ENCODE results near the gene CUL1.

CUL1 gene

DNA sequence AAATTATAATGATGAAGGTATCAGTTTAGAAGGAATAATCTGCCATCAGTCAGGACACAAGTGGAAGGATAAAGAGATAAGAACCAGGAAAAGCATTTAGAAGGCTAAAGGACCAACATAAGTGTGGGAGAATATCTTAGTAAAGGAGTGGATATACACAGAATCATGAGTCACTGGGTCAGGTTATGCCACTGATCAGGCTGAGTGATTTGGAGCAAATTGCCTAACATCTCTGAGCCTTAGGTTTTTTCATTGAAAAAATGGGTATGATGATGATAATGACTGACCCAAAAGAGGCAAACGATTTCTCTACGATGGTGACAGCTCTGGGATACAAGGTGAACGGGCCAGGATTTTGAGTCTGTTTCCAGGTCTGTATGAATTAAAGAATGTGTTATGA is 2.8 kb upstream of the CUL1 start:
- DNase-seq (ENCODE audit: low read depth): peak; percentile 47
- no peak overlapping the region for H3K4me3 ChIP-seq (ENCODE audit: low read length)
- no peak for TF ChIP-seq CTCF (IDR thresholded peaks at IDR 0.05; ENCODE audit: insufficient read depth, low read depth, low read length, missing control alignments)

- H3K4me3 ChIP-seq (ENCODE audit: low read length): no peak overlapping the region
- DNase-seq (ENCODE audit: low read depth): no peak
- TF ChIP-seq CTCF (IDR thresholded peaks at IDR 0.05; ENCODE audit: insufficient read depth, low read depth, low read length, missing control alignments): no peak
Measured at GRCh38 chr7:148696787-148697186, 1.9 kb upstream of the CUL1 start.

GRCh38 chr7:148697256-148698006 is 1.3 kb upstream of the CUL1 start:
- no peak for TF ChIP-seq CTCF (IDR thresholded peaks at IDR 0.05; ENCODE audit: insufficient read depth, low read depth, low read length, missing control alignments)
- peak; percentile 26 for DNase-seq (ENCODE audit: low read depth)
- peak overlapping the region; percentile 79 for H3K4me3 ChIP-seq (ENCODE audit: low read length)

DNA sequence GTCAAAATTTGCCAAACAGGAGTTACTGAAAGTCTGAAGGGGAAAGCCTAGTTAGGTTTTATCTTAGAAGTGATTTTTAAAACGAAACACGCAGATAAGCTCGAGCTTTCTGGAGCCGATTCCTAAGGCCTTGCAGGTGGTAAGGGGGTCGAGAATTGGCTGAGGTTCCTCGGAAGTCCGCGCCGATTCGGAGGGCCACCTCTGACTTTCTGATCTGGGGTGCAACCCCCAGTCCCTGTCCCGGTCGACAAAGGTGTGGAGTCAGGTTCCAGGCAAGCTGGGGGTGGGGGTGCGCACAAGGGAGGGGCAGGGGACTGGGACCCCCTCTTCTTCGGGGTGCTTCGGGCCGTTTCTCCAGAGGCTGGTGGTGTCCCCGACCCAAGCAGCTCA is 701 bp upstream of the CUL1 start:
- peak overlapping the region; percentile 79 for H3K4me3 ChIP-seq (ENCODE audit: low read length)
- no peak for TF ChIP-seq CTCF (IDR thresholded peaks at IDR 0.05; ENCODE audit: insufficient read depth, low read depth, low read length, missing control alignments)
- no peak for DNase-seq (ENCODE audit: low read depth)

DNA sequence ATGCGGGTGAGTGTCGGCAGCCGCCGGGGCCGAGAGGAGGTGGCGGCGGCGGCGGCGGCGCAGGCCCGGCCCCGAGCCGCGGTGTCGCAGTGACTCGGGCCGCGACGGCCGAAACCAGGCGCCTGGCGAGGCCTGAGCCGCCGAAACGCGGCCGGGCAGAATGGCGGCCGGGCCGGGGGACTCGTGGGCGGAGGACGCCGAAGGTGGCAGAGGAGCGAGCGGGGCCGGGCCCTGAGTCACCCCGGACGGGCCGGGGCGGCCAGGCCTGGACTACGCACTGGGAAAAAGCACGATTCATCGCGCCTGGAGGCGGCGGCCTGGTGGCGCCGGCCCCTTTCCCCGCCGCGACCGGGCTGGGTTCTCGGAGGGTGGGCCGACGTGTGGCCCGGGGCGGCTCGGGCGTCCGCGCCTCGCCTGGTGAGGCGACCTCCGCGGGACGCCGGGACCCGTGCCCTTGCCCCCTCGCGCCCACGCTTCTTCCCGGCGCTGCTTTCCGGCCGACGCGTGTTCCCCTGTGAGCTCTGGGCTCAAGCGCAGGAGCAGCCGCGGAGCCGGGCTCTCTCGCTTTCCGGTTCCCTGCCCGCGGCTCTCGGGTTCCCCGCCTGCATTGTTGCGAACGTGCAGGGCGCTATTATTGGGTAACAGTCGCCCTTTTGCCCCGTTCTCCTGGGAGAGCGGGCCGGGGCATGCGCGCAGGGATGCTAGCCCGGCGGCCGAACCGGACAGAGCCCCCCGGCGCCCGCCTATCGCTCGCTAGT is 500 bp downstream of the CUL1 start:
- peak overlapping the region; percentile 79 for H3K4me3 ChIP-seq (ENCODE audit: low read length)
- no peak for TF ChIP-seq CTCF (IDR thresholded peaks at IDR 0.05; ENCODE audit: insufficient read depth, low read depth, low read length, missing control alignments)
- peak; percentile 68 for DNase-seq (ENCODE audit: low read depth)

DNA sequence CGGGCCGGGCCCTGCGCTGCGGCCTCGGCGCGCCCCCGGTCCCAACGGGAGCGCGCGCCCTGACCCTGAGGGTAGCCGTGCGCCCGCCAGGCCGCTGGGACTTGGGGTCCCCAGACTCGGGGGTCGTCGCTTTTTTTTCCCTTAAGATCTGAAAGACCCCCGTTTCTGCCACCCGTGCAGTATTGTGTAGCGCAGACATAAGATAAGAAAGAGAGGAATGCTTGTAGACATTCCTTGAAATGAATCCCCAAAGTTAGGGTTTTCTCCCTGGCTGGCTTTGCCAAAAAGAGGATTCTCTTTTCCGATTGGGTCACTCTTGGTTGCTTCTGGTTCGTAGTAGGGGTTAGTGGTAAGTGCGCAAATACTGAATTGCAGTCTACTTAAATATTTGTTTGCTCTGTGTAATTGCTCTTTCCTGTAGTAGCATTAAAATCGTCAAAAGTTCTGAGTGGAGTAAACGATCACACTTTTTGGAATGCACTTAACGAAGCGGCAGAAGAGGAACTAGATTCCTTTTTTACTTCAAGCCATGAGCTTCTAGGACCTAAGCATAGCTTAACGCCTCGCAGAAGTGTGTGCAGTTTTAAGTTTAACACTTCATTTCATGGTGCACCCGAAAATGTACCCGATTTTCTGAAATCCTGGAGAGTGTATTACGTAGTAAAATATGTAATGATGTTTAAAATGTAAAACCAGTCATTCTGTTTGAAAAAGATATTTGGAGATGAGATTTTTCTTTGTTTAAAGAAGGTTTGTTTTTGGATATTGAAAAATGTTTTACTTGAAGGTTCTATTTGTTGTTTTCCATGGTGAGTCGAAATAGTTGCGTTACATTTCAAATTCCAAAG is 1.3 kb downstream of the CUL1 start:
- TF ChIP-seq CTCF (IDR thresholded peaks at IDR 0.05; ENCODE audit: insufficient read depth, low read depth, low read length, missing control alignments): no peak
- H3K4me3 ChIP-seq (ENCODE audit: low read length): peak overlapping the region; percentile 79
- DNase-seq (ENCODE audit: low read depth): peak; percentile 25
